Neural cell (in vitro differentiated cells): ENCODE measurements around the gene LDLR. TPM values are rescaled to one million over a fixed set of nuclear protein-coding genes. Genes with fewer than 3 reads are reported as not detected.

Source experiments
- H2AFZ ChIP-seq: fragments of 200-600, 300-800 bp; sonication (generic), shearing (Covaris generic); 2 replicates; pipeline ENCODE4 v1.6.0; 2014; ENCODE audit warnings: low read depth, mild to moderate bottlenecking, antibody characterized with exemption, low read length, moderate library complexity
- H3F3A ChIP-seq: fragments of 200-600 bp; shearing (Covaris generic); 2 replicates; pipeline ENCODE4 v1.6.1; 2016; ENCODE audit warnings: mild to moderate bottlenecking, moderate library complexity, mixed read lengths, antibody characterized with exemption, low read length; ENCODE audit not compliant: insufficient read depth, poor library complexity, severe bottlenecking
- H3K27ac ChIP-seq: fragments of 200-600, 300-800 bp; sonication (generic), shearing (Covaris generic); 2 replicates; pipeline ENCODE4 v1.5.1; 2014; ENCODE audit warnings: mild to moderate bottlenecking, low read length, moderate library complexity
- H3K27me3 ChIP-seq: fragments of 300-800, 200-600 bp; sonication (generic), shearing (Covaris generic); 2 replicates; pipeline ENCODE4 v1.6.0; 2014; ENCODE audit warnings: mild to moderate bottlenecking, low read depth, low read length, moderate library complexity; ENCODE audit not compliant: insufficient read depth
- H3K36me3 ChIP-seq: fragments of 300-800, 200-600 bp; sonication (generic), shearing (Covaris generic); 2 replicates; pipeline ENCODE4 v1.5.1; 2014; ENCODE audit warnings: mild to moderate bottlenecking, antibody characterized with exemption, low read length, moderate library complexity; ENCODE audit not compliant: insufficient read depth
- H3K4me2 ChIP-seq: fragments of 300-800, 200-600 bp; sonication (generic), shearing (Covaris generic); 2 replicates; pipeline ENCODE4 v1.6.0; 2014; ENCODE audit warnings: mild to moderate bottlenecking, low read length
- H3K4me3 ChIP-seq: fragments of 300-800, 200-600 bp; sonication (generic), shearing (Covaris generic); 2 replicates; pipeline ENCODE4 v1.5.1; 2014; ENCODE audit warnings: mild to moderate bottlenecking, low read length, moderate library complexity
- H3K79me2 ChIP-seq: fragments of 200-600 bp; shearing (Covaris generic); replicated peaks from 2 replicates; pipeline ENCODE4 v1.6.0; 2014; ENCODE audit warnings: mild to moderate bottlenecking, low read length, moderate library complexity; ENCODE audit not compliant: insufficient read depth
- H3K9ac ChIP-seq: fragments of 300-800, 200-600 bp; sonication (generic), shearing (Covaris generic); 2 replicates; pipeline ENCODE4 v1.6.1; 2016; ENCODE audit warnings: mild to moderate bottlenecking, low read length, mixed read lengths
- H3K9me2 ChIP-seq: fragments of 200-600 bp; shearing (Covaris generic); 2 replicates; pipeline ENCODE4 v1.6.1; 2016; ENCODE audit warnings: mild to moderate bottlenecking, low read length, mixed read lengths; ENCODE audit not compliant: insufficient read depth
- H3K9me3 ChIP-seq: fragments of 200-600, 300-800 bp; sonication (generic), shearing (Covaris generic); 2 replicates; pipeline ENCODE4 v1.6.1; 2016; ENCODE audit warnings: mild to moderate bottlenecking, mixed run types, low read length, moderate library complexity, mixed read lengths
- H4K20me1 ChIP-seq: fragments of 200-600 bp; shearing (Covaris generic); 2 replicates; pipeline ENCODE4 v1.6.1; 2016; ENCODE audit warnings: mild to moderate bottlenecking, mixed run types; ENCODE audit not compliant: insufficient read depth
- EP300 ChIP-seq: fragments of 450-650 bp; conservative IDR thresholded peaks from 2 replicates; pipeline ENCODE4 v1.6.1; 2014; ENCODE audit warnings: antibody characterized with exemption, mild to moderate bottlenecking, moderate library complexity; ENCODE audit not compliant: poor library complexity, severe bottlenecking
- EZH2 ChIP-seq: fragments of 200-600, 300-800 bp; shearing (Covaris generic), sonication (generic); IDR thresholded peaks from 2 replicates; pipeline ENCODE4 v1.6.1; 2014; ENCODE audit warnings: antibody characterized with exemption, low read length, borderline replicate concordance, mild to moderate bottlenecking; ENCODE audit not compliant: insufficient read depth, poor library complexity, severe bottlenecking
- MXI1 ChIP-seq: fragments of 450-650 bp; conservative IDR thresholded peaks from 2 replicates; pipeline ENCODE4 v1.6.1; 2014; ENCODE audit warnings: antibody characterized with exemption, mild to moderate bottlenecking; ENCODE audit not compliant: poor library complexity, severe bottlenecking
- POLR2AphosphoS5 ChIP-seq: IDR thresholded peaks from 2 replicates; pipeline ENCODE4 v1.6.1; 2012
- RAD21 ChIP-seq: fragments of 450-650 bp; conservative IDR thresholded peaks from 2 replicates; pipeline ENCODE4 v1.6.1; 2014; ENCODE audit warnings: antibody characterized with exemption, mild to moderate bottlenecking, moderate library complexity
- SMC3 ChIP-seq: fragments of 450-650 bp; conservative IDR thresholded peaks from 2 replicates; pipeline ENCODE4 v1.6.1; 2014; ENCODE audit warnings: antibody characterized with exemption, mild to moderate bottlenecking, moderate library complexity; ENCODE audit not compliant: poor library complexity
- TAF1 ChIP-seq: IDR thresholded peaks from 2 replicates; pipeline ENCODE4 v1.6.1; 2012; ENCODE audit warnings: low read depth
- polyA plus RNA-seq: library from polyadenylated mRNA; depleted of rRNA; stranded (reverse); fragments of >200 nt; gene quantifications from 2 replicates; pipeline ENCODE4 v1.2.3, GENCODE V29; 2014
- TF ChIP-seq, protein P1 (sequence below): fragments of 450-650 bp; IDR thresholded peaks from 2 replicates; pipeline ENCODE4 v1.5.1; 2014; ENCODE audit warnings: antibody characterized with exemption, mild to moderate bottlenecking, moderate library complexity; ENCODE audit not compliant: poor library complexity, severe bottlenecking
- TF ChIP-seq, protein P2 (sequence below): IDR thresholded peaks from 2 replicates; pipeline ENCODE4 v1.6.1; 2012; ENCODE audit warnings: borderline replicate concordance

The LDLR gene
- polyA plus RNA-seq, 1 donor from 2014 or later: 23.2 TPM

DNA sequence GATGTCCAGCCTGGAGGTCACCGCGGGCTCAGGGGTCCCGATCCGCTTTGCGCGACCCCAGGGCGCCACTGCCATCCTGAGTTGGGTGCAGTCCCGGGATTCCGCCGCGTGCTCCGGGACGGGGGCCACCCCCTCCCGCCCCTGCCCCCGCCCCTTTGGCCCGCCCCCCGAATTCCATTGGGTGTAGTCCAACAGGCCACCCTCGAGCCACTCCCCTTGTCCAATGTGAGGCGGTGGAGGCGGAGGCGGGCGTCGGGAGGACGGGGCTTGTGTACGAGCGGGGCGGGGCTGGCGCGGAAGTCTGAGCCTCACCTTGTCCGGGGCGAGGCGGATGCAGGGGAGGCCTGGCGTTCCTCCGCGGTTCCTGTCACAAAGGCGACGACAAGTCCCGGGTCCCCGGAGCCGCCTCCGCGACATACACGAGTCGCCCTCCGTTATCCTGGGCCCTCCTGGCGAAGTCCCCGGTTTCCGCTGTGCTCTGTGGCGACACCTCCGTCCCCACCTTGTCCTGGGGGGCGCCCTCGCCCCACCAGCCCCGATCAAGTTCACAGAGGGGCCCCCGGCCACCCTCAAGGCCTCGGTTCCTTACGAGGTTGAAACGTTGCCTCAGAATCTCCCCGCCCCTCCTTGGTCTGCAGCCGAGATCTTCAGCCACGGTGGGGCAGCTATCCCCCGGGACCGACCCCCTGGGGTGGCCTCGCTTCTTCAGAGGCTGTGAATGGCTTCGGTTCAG lies 1.2 kb downstream of the LDLR start:
- H4K20me1 ChIP-seq: no peaks in the 10 kb centered on the region

DNA sequence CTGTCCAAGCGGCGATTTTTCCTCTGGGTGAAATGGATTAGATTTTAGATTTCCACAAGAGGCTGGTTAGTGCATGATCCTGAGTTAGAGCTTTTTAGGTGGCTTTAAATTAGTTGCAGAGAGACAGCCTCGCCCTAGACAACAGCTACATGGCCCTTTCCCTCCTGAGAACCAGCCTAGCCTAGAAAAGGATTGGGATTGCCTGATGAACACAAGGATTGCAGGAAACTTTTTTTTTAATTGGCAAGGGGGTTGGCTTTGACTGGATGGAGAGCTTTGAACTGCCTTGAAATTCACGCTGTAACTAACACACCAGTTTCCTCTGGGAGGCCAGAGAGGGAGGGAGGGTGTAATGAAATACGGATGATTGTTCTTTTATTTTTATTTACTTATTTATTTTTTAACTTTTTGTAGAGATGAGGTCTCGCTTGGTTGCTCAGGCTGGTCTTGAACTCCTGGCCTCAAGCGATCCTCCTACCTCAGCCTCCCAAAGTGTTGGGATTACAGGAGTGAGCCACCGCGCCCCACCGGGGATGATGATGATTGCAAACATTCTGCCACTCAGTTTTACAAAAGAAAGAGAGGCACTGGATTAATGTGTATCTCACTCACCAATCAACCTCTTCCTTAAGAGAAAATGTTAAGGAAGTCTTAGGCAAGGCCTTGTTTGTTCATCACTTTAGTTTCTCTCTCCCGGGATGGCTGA lies 1.9 kb downstream of the LDLR start:
- Histone ChIP-seq H3K36me3 (no peaks in the 10 kb centered on the region), H2AFZ (no peak overlapping the region), H3K9me2 (no peaks in the 10 kb centered on the region), H3K27ac (peak overlapping the region; percentile 97), H3K9me3 (no peaks in the 10 kb centered on the region), H3F3A (peaks cover 7% of the 10 kb centered on the region), H3K9ac (peak overlapping the region; percentile 98), H4K20me1 (no peaks in the 10 kb centered on the region), H3K4me2 (peak overlapping the region; percentile 87), H3K27me3 (no peaks in the 10 kb centered on the region), H3K4me3 (peak overlapping the region; percentile 75), H3K79me2 (peaks cover 54% of the 10 kb centered on the region)
- TF ChIP-seq POLR2AphosphoS5: no peak
- no peak for TF ChIP-seq EZH2
- no peak for TF ChIP-seq RAD21
- TF ChIP-seq, protein P1, sequence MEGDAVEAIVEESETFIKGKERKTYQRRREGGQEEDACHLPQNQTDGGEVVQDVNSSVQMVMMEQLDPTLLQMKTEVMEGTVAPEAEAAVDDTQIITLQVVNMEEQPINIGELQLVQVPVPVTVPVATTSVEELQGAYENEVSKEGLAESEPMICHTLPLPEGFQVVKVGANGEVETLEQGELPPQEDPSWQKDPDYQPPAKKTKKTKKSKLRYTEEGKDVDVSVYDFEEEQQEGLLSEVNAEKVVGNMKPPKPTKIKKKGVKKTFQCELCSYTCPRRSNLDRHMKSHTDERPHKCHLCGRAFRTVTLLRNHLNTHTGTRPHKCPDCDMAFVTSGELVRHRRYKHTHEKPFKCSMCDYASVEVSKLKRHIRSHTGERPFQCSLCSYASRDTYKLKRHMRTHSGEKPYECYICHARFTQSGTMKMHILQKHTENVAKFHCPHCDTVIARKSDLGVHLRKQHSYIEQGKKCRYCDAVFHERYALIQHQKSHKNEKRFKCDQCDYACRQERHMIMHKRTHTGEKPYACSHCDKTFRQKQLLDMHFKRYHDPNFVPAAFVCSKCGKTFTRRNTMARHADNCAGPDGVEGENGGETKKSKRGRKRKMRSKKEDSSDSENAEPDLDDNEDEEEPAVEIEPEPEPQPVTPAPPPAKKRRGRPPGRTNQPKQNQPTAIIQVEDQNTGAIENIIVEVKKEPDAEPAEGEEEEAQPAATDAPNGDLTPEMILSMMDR: no peak
- TF ChIP-seq SMC3: no peak
- TF ChIP-seq TAF1: no peak
- TF ChIP-seq, protein P2, sequence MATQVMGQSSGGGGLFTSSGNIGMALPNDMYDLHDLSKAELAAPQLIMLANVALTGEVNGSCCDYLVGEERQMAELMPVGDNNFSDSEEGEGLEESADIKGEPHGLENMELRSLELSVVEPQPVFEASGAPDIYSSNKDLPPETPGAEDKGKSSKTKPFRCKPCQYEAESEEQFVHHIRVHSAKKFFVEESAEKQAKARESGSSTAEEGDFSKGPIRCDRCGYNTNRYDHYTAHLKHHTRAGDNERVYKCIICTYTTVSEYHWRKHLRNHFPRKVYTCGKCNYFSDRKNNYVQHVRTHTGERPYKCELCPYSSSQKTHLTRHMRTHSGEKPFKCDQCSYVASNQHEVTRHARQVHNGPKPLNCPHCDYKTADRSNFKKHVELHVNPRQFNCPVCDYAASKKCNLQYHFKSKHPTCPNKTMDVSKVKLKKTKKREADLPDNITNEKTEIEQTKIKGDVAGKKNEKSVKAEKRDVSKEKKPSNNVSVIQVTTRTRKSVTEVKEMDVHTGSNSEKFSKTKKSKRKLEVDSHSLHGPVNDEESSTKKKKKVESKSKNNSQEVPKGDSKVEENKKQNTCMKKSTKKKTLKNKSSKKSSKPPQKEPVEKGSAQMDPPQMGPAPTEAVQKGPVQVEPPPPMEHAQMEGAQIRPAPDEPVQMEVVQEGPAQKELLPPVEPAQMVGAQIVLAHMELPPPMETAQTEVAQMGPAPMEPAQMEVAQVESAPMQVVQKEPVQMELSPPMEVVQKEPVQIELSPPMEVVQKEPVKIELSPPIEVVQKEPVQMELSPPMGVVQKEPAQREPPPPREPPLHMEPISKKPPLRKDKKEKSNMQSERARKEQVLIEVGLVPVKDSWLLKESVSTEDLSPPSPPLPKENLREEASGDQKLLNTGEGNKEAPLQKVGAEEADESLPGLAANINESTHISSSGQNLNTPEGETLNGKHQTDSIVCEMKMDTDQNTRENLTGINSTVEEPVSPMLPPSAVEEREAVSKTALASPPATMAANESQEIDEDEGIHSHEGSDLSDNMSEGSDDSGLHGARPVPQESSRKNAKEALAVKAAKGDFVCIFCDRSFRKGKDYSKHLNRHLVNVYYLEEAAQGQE: no peak
- no peak for TF ChIP-seq EP300

More for the DNA sequence above, 1.2 kb downstream of the LDLR start:
- Histone ChIP-seq H3K9me3 (no peaks in the 10 kb centered on the region), H3K4me2 (peak overlapping the region; percentile 87), H3K27me3 (no peaks in the 10 kb centered on the region), H3K9ac (peak overlapping the region; percentile 98), H3K4me3 (peak overlapping the region; percentile 75), H3K9me2 (no peaks in the 10 kb centered on the region), H3K79me2 (peaks cover 46% of the 10 kb centered on the region), H3K27ac (peak overlapping the region; percentile 97), H3F3A (peaks cover 7% of the 10 kb centered on the region), H3K36me3 (no peaks in the 10 kb centered on the region), H2AFZ (no peak overlapping the region)
- peak; percentile 23 for TF ChIP-seq SMC3
- peak; percentile 79 for TF ChIP-seq TAF1
- TF ChIP-seq, protein P2: peak; percentile 58
- TF ChIP-seq RAD21: no peak
- peak; percentile 88 for TF ChIP-seq POLR2AphosphoS5
- peak; percentile 45 for TF ChIP-seq EP300
- TF ChIP-seq, protein P1: no peak
- TF ChIP-seq EZH2: no peak
- TF ChIP-seq MXI1: peak; percentile 61
